Kidney (tissue), 14 donors: Measurements from ENCODE around the gene DOCK10. TPM values are rescaled to one million over a fixed set of nuclear protein-coding genes. Genes with fewer than 3 reads are reported as not detected.

Experiments used
- DNase-seq, 5 donors: peaks; one replicate each; pipeline ENCODE4 v3.0.0-alpha.2; 2013 to 2020
- FAIRE-seq: peaks from 2 replicates; lab custom pipeline; 2012; peaks lifted over from hg19 to GRCh38; lab: Jason Lieb, UNC
- H3K27ac ChIP-seq, 2 donors: one replicate each; pipeline ENCODE4 v1.7.0; 2013; ENCODE audit warnings: low read depth in 2 of 2, low read length in 2 of 2, inconsistent platforms in 1 of 2
- H3K27me3 ChIP-seq: one replicate; pipeline ENCODE4 v1.7.1; 2013; ENCODE audit warnings: low read length, inconsistent platforms; ENCODE audit not compliant: control insufficient read depth, insufficient read depth
- H3K36me3 ChIP-seq, 3 donors: one replicate each; pipeline versions ENCODE4 v1.7.0 to v1.7.1; 2013; ENCODE audit warnings: low read length in 3 of 3, control low read depth in 1 of 3, inconsistent platforms in 1 of 3; ENCODE audit not compliant: insufficient read depth in 3 of 3, control insufficient read depth in 2 of 3
- H3K4me1 ChIP-seq, 3 donors: one replicate each; pipeline versions ENCODE4 v1.7.0 to v1.7.1; 2013; ENCODE audit warnings: low read length in 3 of 3, inconsistent platforms in 1 of 3, low read depth in 1 of 3; ENCODE audit not compliant: control insufficient read depth in 2 of 3, insufficient read depth in 2 of 3
- H3K4me3 ChIP-seq, 3 donors: one replicate each; pipeline versions ENCODE4 v1.7.0 to v1.8.1; 2013; ENCODE audit warnings: low read length in 3 of 3, control low read depth in 1 of 3, inconsistent platforms in 1 of 3
- H3K9ac ChIP-seq, 3 donors: one replicate each; pipeline versions ENCODE4 v1.7.0 to v1.7.1; 2013; ENCODE audit warnings: low read length in 3 of 3, control low read depth in 1 of 3, inconsistent platforms in 1 of 3
- H3K9me3 ChIP-seq, 3 donors: one replicate each; pipeline versions ENCODE4 v1.7.0 to v1.7.1; 2013; ENCODE audit warnings: low read length in 3 of 3, control low read depth in 1 of 3, inconsistent platforms in 1 of 3; ENCODE audit not compliant: control insufficient read depth in 2 of 3, insufficient read depth in 1 of 3
- intact Hi-C: fragments of 100-400 bp; cut with DNase I; formaldehyde crosslinking; loops from one replicate; pipeline ENCODE4 v1.11.1; 2022
- polyA plus RNA-seq: library from polyadenylated mRNA; stranded (reverse); fragments of 350-450 nt; fragmentation: Illumina TruSeq; extraction: RNeasy Lipid Tissue Mini Kit (QIAGEN cat#74804); gene quantifications from one replicate; pipeline ENCODE4 v1.2.3, GENCODE V29; 2014; ENCODE audit warnings: low read depth, low replicate concordance; ENCODE audit not compliant: insufficient read depth
- total RNA-seq: library from RNA; stranded (reverse); fragmentation: NEBNext Ultra II Directional; extraction: Animal tissue kit (Norgen Biotek cat#: 25700); gene quantifications from one replicate; pipeline ENCODE4 v1.2.1, GENCODE V29; 2021
- TF ChIP-seq, protein P1 (sequence below): IDR thresholded peaks from 3 replicates; pipeline ENCODE4 v1.5.1; 2012; ENCODE audit warnings: mild to moderate bottlenecking, moderate library complexity, borderline replicate concordance; ENCODE audit not compliant: insufficient read depth; ENCODE audit errors: extremely low read depth
- donor health status: control.
- donor health status: control.
- donor health status: control.
- donor health status: control.
- donor health status: control.
- donor health status: DM: yes; HTN: yes; CAD: no.
- donor health status: Normal renal cell carcinoma (clear cell type).

DOCK10 gene
- total and polyA plus RNA-seq, 2 donors from 2014 or later = 2.1 to 33.8 TPM

- Histone ChIP-seq H3K9ac (no peak overlapping the region), H3K9me3 (no peaks in the 10 kb centered on the region), H3K36me3 (no peaks in the 10 kb centered on the region), H3K27ac (no peak overlapping the region), H3K4me1 (no peaks in the 10 kb centered on the region), H3K27me3 (no peaks in the 10 kb centered on the region), H3K4me3 (no peak overlapping the region)
- FAIRE-seq (no peak), DNase-seq (peak in 1 of 5 donors; percentile 24)
- TF ChIP-seq, protein P1, sequence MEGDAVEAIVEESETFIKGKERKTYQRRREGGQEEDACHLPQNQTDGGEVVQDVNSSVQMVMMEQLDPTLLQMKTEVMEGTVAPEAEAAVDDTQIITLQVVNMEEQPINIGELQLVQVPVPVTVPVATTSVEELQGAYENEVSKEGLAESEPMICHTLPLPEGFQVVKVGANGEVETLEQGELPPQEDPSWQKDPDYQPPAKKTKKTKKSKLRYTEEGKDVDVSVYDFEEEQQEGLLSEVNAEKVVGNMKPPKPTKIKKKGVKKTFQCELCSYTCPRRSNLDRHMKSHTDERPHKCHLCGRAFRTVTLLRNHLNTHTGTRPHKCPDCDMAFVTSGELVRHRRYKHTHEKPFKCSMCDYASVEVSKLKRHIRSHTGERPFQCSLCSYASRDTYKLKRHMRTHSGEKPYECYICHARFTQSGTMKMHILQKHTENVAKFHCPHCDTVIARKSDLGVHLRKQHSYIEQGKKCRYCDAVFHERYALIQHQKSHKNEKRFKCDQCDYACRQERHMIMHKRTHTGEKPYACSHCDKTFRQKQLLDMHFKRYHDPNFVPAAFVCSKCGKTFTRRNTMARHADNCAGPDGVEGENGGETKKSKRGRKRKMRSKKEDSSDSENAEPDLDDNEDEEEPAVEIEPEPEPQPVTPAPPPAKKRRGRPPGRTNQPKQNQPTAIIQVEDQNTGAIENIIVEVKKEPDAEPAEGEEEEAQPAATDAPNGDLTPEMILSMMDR = no peak
- intact Hi-C loops = no loop called here
These were observed 194.1 kb downstream of the DOCK10 start for GRCh38 chr2:224847961-224848850.

- intact Hi-C loops = no loop called here
- Histone ChIP-seq H3K36me3 (no peaks in the 10 kb centered on the region), H3K9ac (no peak overlapping the region), H3K27ac (no peak overlapping the region), H3K4me3 (no peak overlapping the region), H3K9me3 (no peaks in the 10 kb centered on the region), H3K27me3 (no peaks in the 10 kb centered on the region), H3K4me1 (no peaks in the 10 kb centered on the region)
- TF ChIP-seq, protein P1 = no peak
- FAIRE-seq (no peak), DNase-seq (peak in 2 of 5 donors; percentile 13 to 42)
These were observed 194.9 kb downstream of the DOCK10 start for GRCh38 chr2:224847381-224847780.

DNA sequence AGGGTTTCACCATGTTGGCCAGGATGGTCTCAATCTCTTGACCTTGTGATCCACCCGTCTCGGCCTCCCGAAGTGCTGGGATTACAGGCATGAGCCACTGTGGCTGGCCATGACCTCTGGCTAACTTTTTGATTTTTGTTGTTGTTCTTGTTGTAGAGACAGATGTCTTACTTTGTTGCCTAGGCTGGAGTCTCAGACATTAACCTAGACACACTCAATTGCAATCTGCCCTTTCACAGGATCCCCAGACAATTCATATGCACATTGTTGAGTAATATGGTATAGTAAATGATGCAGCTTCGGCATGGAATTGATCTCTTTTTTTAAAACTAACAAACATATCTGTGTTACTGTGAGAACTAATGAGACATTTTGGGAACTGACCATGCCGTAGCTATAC lies 195.6 kb downstream of the DOCK10 start:
- FAIRE-seq = no peak
- TF ChIP-seq, protein P1 = no peak
- no peak overlapping the region for H3K27ac ChIP-seq

More for the DNA sequence above, 195.6 kb downstream of the DOCK10 start:
- intact Hi-C loops = no loop called here
- no peak for DNase-seq
- Histone ChIP-seq H3K9me3 (no peaks in the 10 kb centered on the region), H3K36me3 (no peaks in the 10 kb centered on the region), H3K27me3 (no peaks in the 10 kb centered on the region), H3K4me1 (no peaks in the 10 kb centered on the region), H3K9ac (no peak overlapping the region), H3K4me3 (no peak overlapping the region)
